ENCODE data around the gene PAGR1. TPM values are rescaled to one million over a fixed set of nuclear protein-coding genes. Genes with fewer than 3 reads are reported as not detected.
A peak's percentile ranks its signal among the peaks of the same experiment; 100 is the strongest.

The PAGR1 gene
- total RNA-seq, 1 donor from 2014 or later, result 29.1 TPM

DNA sequence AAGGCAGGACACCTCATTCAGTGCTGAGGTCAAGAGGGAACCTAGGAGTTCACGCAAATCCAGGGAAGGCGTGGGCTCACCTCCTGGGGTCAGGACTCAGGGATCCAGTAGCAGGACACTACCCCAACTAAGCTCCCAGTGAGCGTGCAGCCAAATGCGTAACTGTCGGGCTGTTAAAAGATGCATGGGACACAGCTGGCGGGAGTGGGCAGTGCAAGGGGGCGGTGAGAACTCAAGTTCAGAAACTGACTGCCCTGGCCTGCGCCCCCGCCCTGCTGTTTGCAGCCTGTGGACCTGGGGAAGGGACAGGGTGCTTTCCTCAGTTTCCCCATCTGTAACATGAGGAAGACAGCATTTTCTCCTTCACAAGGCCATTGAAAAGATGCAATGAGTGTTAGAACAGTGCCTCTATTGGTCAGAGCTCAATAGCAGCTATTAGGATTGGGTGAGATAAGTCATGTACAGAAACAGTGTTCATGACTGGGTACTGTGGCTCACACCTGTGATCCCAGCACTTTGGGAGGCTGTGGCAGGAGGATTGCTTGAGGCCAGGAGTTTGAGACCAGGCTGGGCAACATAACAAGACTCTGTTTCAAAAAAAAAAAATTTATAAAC is 26.9 kb downstream of the PAGR1 start:
- no peak for DNase-seq (ENCODE audit: extremely low spot score, unreplicated experiment)

DNA sequence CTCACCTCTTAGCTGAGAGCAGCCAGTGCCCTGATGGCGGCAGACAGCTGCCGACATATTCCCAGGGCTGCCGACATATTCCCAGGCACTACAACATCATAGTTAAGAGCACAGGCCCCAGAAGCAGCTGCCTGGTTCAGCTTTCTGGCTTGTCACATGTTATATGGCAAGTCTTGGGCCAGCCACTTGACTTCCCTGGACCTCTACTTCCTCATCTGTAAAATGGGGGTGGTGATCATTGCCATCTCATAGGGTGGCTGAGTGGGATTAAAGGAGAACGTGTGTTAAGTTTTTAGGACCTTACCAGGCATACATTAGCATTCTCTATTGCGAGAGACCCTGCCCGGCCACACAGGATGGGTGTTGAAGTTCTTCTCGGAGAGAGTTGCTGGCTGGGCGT is 28.0 kb downstream of the PAGR1 start:
- Mint-ChIP-seq H3K9me3 (ENCODE audit: unreplicated experiment) (no peaks in the 10 kb centered on the region), H3K27me3 (ENCODE audit: unreplicated experiment) (no peaks in the 10 kb centered on the region), H3K27ac (ENCODE audit: unreplicated experiment) (no peak overlapping the region), H3K36me3 (ENCODE audit: unreplicated experiment) (peaks cover 43% of the 10 kb centered on the region), H3K4me1 (ENCODE audit: unreplicated experiment) (no peaks in the 10 kb centered on the region), H3K4me3 (ENCODE audit: unreplicated experiment) (no peak overlapping the region)
- TF ChIP-seq, protein P1, sequence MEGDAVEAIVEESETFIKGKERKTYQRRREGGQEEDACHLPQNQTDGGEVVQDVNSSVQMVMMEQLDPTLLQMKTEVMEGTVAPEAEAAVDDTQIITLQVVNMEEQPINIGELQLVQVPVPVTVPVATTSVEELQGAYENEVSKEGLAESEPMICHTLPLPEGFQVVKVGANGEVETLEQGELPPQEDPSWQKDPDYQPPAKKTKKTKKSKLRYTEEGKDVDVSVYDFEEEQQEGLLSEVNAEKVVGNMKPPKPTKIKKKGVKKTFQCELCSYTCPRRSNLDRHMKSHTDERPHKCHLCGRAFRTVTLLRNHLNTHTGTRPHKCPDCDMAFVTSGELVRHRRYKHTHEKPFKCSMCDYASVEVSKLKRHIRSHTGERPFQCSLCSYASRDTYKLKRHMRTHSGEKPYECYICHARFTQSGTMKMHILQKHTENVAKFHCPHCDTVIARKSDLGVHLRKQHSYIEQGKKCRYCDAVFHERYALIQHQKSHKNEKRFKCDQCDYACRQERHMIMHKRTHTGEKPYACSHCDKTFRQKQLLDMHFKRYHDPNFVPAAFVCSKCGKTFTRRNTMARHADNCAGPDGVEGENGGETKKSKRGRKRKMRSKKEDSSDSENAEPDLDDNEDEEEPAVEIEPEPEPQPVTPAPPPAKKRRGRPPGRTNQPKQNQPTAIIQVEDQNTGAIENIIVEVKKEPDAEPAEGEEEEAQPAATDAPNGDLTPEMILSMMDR (IDR thresholded peaks at IDR 0.05), result no peak
- no peak for DNase-seq (ENCODE audit: extremely low spot score, unreplicated experiment)

More for the DNA sequence above, 26.9 kb downstream of the PAGR1 start:
- TF ChIP-seq, protein P1 (IDR thresholded peaks at IDR 0.05), result no peak
- Mint-ChIP-seq H3K4me3 (ENCODE audit: unreplicated experiment) (no peak overlapping the region), H3K27me3 (ENCODE audit: unreplicated experiment) (no peaks in the 10 kb centered on the region), H3K36me3 (ENCODE audit: unreplicated experiment) (peaks cover 42% of the 10 kb centered on the region), H3K27ac (ENCODE audit: unreplicated experiment) (peak overlapping the region; percentile 59), H3K9me3 (ENCODE audit: unreplicated experiment) (no peaks in the 10 kb centered on the region), H3K4me1 (ENCODE audit: unreplicated experiment) (no peaks in the 10 kb centered on the region)

DNA sequence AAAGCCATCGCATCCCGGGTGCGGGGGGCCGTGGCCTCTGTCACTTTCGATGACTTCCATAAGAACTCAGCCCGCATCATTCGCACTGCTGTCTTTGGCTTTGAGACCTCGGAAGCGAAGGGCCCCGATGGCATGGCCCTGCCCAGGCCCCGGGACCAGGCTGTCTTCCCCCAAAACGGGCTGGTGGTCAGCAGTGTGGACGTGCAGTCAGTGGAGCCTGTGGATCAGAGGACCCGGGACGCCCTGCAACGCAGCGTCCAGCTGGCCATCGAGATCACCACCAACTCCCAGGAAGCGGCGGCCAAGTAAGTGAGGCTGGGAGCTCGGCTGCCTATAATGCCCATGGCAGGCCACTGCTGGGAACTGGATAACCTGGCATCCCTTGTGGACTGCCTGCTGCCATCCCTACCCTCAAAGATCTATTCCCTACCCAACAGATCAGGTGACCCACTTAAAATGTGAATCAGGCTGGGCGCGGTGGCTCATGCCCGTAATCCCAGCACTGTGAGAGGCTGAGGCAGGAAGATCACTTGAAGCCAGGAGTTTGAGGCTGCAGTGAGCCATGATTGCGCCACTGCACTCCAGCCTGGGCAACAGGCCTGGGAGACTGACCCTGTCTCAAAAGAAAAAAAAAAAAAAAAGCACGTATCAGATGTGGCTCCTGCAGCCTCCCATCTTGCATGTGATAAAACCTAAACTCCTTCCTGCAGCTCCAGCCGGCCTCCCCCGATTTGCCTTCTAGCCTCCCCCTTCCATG is 28.8 kb downstream of the PAGR1 start:
- Mint-ChIP-seq H3K27ac (ENCODE audit: unreplicated experiment) (no peak overlapping the region), H3K4me1 (ENCODE audit: unreplicated experiment) (no peaks in the 10 kb centered on the region), H3K9me3 (ENCODE audit: unreplicated experiment) (no peaks in the 10 kb centered on the region), H3K4me3 (ENCODE audit: unreplicated experiment) (no peak overlapping the region), H3K36me3 (ENCODE audit: unreplicated experiment) (peaks cover 39% of the 10 kb centered on the region), H3K27me3 (ENCODE audit: unreplicated experiment) (no peaks in the 10 kb centered on the region)
- DNase-seq (ENCODE audit: extremely low spot score, unreplicated experiment), result no peak
- TF ChIP-seq, protein P1 (IDR thresholded peaks at IDR 0.05), result no peak

DNA sequence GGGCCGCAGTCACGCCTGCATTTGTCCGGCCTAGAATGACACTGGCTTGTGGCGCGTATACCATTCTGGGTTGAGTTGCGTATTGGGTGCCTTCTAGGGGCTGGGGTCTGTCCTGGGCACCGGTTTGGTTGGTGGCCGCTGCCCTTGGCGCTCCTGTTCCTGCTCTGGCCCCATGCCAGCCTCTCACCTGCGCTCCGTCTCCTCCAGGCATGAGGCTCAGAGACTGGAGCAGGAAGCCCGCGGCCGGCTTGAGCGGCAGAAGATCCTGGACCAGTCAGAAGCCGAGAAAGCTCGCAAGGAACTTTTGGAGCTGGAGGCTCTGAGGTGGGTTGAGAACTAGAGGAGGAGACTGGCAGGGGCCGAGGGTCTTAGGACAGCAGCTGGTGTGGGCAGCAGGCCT is 29.7 kb downstream of the PAGR1 start:
- DNase-seq (ENCODE audit: extremely low spot score, unreplicated experiment), result no peak
- no peaks in the 10 kb centered on the region for H3K9me3 Mint-ChIP-seq (ENCODE audit: unreplicated experiment)
- no peak overlapping the region for H3K4me3 Mint-ChIP-seq (ENCODE audit: unreplicated experiment)

More for the DNA sequence above, 29.7 kb downstream of the PAGR1 start:
- H3K4me1 Mint-ChIP-seq (ENCODE audit: unreplicated experiment), result no peaks in the 10 kb centered on the region
- H3K27me3 Mint-ChIP-seq (ENCODE audit: unreplicated experiment), result no peaks in the 10 kb centered on the region
- no peak overlapping the region for H3K27ac Mint-ChIP-seq (ENCODE audit: unreplicated experiment)
- TF ChIP-seq, protein P1 (IDR thresholded peaks at IDR 0.05), result no peak
- peaks cover 33% of the 10 kb centered on the region for H3K36me3 Mint-ChIP-seq (ENCODE audit: unreplicated experiment)

Measured in osteocyte (in vitro differentiated cells).